Activated T-cell treated with anti-CD3 and anti-CD28 coated beads, Interleukin-2, amount 50 U/mL, for 48 hours (primary cell): ENCODE results near the gene PYGL.

ENCODE experiments used
- DNase-seq, 2 experiments: peaks; one replicate each; pipeline ENCODE4 v3.0.0-alpha.2; 2020

The PYGL gene

GRCh38 chr14:50871228-50871627, 73.1 kb downstream of the PYGL start:
- no peak for DNase-seq

GRCh38 chr14:50865391-50866076, 78.7 kb downstream of the PYGL start:
- no peak for DNase-seq

GRCh38 chr14:50864946-50865345, 79.3 kb downstream of the PYGL start:
- no peak for DNase-seq

- DNase-seq, result no peak
Measured at GRCh38 chr14:50864237-50864636, 80.0 kb downstream of the PYGL start.

DNA sequence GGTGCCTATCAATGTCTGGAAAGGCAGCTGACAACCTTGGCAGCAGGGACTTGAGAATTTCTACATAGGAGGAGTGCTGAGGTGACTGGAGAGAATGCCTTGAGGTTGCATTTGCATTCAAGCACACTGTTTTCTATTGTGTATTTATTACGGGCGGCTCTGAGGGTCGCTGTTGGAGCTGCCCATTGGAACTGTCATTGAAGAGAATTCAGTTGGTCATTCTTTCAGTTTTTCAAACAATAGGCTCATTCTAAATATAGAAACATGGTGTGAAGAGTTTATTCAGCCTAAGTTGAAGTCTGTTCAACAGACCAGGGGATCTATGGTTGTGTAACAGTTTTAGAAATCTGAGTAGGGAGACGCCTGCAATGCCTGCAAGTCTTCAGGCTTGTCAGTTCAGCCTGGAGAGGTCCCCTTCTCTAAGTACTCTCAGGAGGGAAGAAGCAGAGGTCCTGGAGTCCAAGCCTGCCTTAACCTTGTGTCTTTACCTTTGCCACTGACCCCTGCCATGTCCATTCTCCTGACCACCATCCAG, 82.2 kb downstream of the PYGL start:
- no peak for DNase-seq

GRCh38 chr14:50860478-50861086, 83.7 kb downstream of the PYGL start:
- peak; percentile 93 to 96 for DNase-seq

- no peak for DNase-seq
Measured at GRCh38 chr14:50859296-50859624, 85.0 kb downstream of the PYGL start.

GRCh38 chr14:50856660-50857059, 87.6 kb downstream of the PYGL start:
- DNase-seq, result no peak

GRCh38 chr14:50855558-50855957, 88.7 kb downstream of the PYGL start:
- DNase-seq, result no peak
